Measurements from ENCODE around the gene SMC1B.

SMC1B gene

GRCh38 chr22:45455621-45456020 lies 42.2 kb upstream of the SMC1B start:
- TF ChIP-seq ZFX (IDR thresholded peaks at IDR 0.05), result no peak
- TF ChIP-seq, protein P1, sequence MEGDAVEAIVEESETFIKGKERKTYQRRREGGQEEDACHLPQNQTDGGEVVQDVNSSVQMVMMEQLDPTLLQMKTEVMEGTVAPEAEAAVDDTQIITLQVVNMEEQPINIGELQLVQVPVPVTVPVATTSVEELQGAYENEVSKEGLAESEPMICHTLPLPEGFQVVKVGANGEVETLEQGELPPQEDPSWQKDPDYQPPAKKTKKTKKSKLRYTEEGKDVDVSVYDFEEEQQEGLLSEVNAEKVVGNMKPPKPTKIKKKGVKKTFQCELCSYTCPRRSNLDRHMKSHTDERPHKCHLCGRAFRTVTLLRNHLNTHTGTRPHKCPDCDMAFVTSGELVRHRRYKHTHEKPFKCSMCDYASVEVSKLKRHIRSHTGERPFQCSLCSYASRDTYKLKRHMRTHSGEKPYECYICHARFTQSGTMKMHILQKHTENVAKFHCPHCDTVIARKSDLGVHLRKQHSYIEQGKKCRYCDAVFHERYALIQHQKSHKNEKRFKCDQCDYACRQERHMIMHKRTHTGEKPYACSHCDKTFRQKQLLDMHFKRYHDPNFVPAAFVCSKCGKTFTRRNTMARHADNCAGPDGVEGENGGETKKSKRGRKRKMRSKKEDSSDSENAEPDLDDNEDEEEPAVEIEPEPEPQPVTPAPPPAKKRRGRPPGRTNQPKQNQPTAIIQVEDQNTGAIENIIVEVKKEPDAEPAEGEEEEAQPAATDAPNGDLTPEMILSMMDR (conservative IDR thresholded peaks at IDR 0.05), result no peak

DNA sequence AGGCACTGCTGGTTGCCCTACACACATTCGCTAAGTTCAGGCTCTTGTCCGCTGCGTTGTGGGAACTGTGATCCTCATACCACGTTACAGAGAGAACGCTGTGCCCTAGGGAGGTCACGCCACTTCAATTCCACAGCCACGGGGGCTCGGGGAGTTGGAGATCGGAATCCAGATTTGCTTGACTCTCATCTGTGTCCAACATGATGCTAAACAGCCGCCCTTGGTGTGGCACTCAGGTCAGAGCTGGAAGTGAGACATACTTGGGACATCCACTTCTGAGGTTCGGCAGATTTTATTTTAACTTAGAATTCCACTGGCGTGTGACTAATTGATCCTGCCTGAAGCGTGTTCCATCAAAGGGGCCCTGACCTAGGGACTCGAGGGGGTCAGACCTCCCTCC lies 41.8 kb upstream of the SMC1B start:
- TF ChIP-seq, protein P1 (conservative IDR thresholded peaks at IDR 0.05), result no peak
- no peak for TF ChIP-seq ZFX (IDR thresholded peaks at IDR 0.05)
- no peak overlapping the region for H3K27ac ChIP-seq

More at GRCh38 chr22:45455621-45456020, 42.2 kb upstream of the SMC1B start:
- no peak overlapping the region for H3K27ac ChIP-seq

DNA sequence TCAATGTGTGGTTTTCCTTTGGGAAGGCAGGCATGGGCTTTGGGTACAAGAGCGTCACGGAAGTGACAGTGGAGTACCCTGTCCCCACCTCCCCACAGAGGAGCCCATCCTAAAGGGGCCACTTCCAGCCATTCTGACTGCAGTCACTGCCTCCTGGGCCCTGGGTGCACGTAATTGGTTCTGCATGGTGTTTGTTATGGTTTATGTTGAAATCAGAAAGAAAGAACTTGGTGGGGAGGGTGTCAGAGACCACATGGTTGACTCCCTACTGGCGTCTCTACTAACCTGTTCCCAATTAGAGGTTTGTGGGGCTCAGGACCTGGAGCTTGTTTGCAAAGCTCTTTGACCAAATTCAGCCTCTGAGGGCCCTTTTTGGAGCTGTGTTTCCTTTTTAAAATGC lies 40.9 kb upstream of the SMC1B start:
- H3K27ac ChIP-seq, result no peak overlapping the region
- TF ChIP-seq, protein P1 (conservative IDR thresholded peaks at IDR 0.05), result no peak
- no peak for TF ChIP-seq ZFX (IDR thresholded peaks at IDR 0.05)

- TF ChIP-seq ZFX (IDR thresholded peaks at IDR 0.05), result no peak
- TF ChIP-seq, protein P1 (conservative IDR thresholded peaks at IDR 0.05), result no peak
- H3K27ac ChIP-seq, result no peak overlapping the region
Measured at GRCh38 chr22:45453764-45454163, 40.4 kb upstream of the SMC1B start.

DNA sequence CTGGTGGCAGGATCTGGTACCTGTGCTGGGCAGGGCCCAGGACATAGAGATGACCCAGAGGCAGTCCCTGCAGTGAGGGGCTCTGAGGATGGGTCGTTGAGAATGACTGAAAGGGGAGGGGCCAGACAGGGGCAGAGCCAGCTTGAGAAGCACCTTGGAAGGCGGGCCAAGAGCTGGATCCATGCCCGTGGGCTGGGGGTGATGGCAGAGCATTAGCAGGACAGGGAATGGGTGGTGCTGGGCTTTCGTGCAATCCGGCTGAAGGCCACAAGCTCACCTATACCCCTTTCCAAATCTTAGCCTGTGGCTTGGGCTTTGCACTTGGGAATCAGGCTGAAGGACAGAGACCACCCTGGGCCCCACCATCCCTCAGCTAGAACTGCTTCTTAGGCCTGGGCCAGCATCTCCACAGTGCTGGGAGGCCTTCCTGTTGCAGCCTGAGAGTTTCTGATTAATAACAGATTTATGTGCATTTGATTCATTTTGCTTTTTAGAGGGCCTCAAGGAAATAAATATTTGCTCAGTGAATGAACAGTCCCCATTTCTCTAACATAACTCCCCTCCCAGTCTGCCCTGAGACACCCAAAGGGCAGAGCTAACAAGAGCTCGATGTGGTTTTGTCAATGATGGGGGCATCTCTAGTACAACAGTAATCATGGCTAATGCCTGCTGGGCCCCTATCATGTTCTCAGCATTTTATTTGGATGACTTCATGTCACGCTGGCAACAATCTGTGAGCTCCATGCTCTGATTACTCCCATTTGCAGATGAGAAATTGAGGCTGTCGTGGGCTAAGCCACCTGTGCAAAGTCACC lies 39.4 kb upstream of the SMC1B start:
- TF ChIP-seq, protein P1 (conservative IDR thresholded peaks at IDR 0.05), result no peak
- no peak for TF ChIP-seq ZFX (IDR thresholded peaks at IDR 0.05)
- H3K27ac ChIP-seq, result no peak overlapping the region

DNA sequence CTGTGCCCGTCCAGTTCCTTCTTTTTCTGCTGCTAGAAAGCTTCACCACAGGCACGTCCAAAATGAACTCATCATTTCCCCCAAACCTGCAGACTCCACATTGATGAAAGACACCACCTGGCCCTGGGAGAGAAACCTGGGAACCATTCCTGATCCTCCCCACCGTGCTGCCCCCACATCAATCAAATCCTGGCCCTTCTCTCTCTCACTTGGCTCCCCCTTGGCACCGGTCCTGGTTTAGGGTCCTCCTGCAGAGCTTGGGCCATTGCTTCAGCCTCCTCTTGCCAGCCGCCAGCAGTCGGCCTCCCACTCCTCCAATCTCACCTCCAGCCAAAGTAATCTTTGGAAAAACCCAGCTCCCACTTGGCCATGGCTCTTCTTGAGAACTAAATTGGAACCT lies 38.6 kb upstream of the SMC1B start:
- H3K27ac ChIP-seq, result no peak overlapping the region
- TF ChIP-seq, protein P1 (conservative IDR thresholded peaks at IDR 0.05), result no peak
- no peak for TF ChIP-seq ZFX (IDR thresholded peaks at IDR 0.05)

- TF ChIP-seq, protein P1 (conservative IDR thresholded peaks at IDR 0.05), result no peak
- TF ChIP-seq ZFX (IDR thresholded peaks at IDR 0.05), result no peak
- H3K27ac ChIP-seq, result no peak overlapping the region
Measured at GRCh38 chr22:45450921-45451651, 37.7 kb upstream of the SMC1B start.
